Mesothelial cell of epicardium (in vitro differentiated cells): ENCODE measurements around the gene FANCL. TPM values are rescaled to one million over a fixed set of nuclear protein-coding genes. Genes with fewer than 3 reads are reported as not detected.
A peak's percentile ranks its signal among the peaks of the same experiment; 100 is the strongest.

Experiments
- DNase-seq, 2 experiments: peaks; one replicate each; pipeline ENCODE4 v3.0.0; 2021; ENCODE audit warnings: low spot score in 2 of 2; ENCODE audit not compliant: unreplicated experiment in 2 of 2
- H3K27ac Mint-ChIP-seq: 2 replicates; pipeline ENCODE4 v1.8.0; 2021; ENCODE audit warnings: mixed read lengths
- H3K27me3 Mint-ChIP-seq: 2 replicates; pipeline ENCODE4 v1.8.0; 2021; ENCODE audit warnings: low read depth, mixed read lengths
- H3K36me3 Mint-ChIP-seq: 2 replicates; pipeline ENCODE4 v1.8.0; 2021; ENCODE audit warnings: mixed read lengths
- H3K4me1 Mint-ChIP-seq: 2 replicates; pipeline ENCODE4 v1.8.0; 2021; ENCODE audit warnings: mixed read lengths
- H3K4me3 Mint-ChIP-seq: 2 replicates; pipeline ENCODE4 v1.8.0; 2021; ENCODE audit warnings: mild to moderate bottlenecking, moderate library complexity, mixed read lengths
- H3K9me3 Mint-ChIP-seq: 2 replicates; pipeline ENCODE4 v1.8.0; 2021; ENCODE audit warnings: mixed read lengths
- total RNA-seq: library from RNA; stranded (reverse); gene quantifications from 3 replicates; pipeline ENCODE4 v1.2.1, GENCODE V29; 2021
- TF ChIP-seq, protein P1 (sequence below): fragments of 200-600 bp; sonication (generic); IDR thresholded peaks from one replicate; pipeline ENCODE4 v1.5.0; 2021; ENCODE audit warnings: antibody characterized with exemption; ENCODE audit not compliant: unreplicated experiment

FANCL gene
- total RNA-seq, 1 donor from 2014 or later = 39.6 TPM

DNA sequence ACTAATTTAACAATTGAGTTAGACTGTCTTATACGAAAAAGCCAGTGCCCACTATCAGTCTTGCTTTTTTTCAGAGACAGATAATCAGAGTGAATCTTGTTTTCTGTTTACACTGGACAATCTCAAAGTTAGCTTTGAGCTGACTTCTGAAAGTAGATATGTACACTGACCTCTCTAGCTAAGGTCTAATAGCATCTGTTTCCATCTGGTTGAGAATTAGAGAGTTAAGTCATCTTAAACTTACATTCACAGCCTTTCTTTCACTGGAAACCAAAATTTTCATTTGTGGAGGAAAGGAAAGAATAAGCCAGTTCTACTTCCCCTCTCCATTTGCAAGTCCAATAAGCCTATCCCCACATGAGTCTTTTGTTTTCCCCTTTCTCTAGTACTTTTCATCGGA is 105.3 kb downstream of the FANCL start:
- no peaks in the 10 kb centered on the region for H3K27me3 Mint-ChIP-seq
- no peak overlapping the region for H3K4me3 Mint-ChIP-seq
- peaks cover 31% of the 10 kb centered on the region for H3K4me1 Mint-ChIP-seq
- peak overlapping the region; percentile 56 for H3K27ac Mint-ChIP-seq
- TF ChIP-seq, protein P1, sequence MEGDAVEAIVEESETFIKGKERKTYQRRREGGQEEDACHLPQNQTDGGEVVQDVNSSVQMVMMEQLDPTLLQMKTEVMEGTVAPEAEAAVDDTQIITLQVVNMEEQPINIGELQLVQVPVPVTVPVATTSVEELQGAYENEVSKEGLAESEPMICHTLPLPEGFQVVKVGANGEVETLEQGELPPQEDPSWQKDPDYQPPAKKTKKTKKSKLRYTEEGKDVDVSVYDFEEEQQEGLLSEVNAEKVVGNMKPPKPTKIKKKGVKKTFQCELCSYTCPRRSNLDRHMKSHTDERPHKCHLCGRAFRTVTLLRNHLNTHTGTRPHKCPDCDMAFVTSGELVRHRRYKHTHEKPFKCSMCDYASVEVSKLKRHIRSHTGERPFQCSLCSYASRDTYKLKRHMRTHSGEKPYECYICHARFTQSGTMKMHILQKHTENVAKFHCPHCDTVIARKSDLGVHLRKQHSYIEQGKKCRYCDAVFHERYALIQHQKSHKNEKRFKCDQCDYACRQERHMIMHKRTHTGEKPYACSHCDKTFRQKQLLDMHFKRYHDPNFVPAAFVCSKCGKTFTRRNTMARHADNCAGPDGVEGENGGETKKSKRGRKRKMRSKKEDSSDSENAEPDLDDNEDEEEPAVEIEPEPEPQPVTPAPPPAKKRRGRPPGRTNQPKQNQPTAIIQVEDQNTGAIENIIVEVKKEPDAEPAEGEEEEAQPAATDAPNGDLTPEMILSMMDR = no peak
- peaks cover 15% of the 10 kb centered on the region for H3K36me3 Mint-ChIP-seq
- no peak for DNase-seq
- H3K9me3 Mint-ChIP-seq = no peaks in the 10 kb centered on the region

DNA sequence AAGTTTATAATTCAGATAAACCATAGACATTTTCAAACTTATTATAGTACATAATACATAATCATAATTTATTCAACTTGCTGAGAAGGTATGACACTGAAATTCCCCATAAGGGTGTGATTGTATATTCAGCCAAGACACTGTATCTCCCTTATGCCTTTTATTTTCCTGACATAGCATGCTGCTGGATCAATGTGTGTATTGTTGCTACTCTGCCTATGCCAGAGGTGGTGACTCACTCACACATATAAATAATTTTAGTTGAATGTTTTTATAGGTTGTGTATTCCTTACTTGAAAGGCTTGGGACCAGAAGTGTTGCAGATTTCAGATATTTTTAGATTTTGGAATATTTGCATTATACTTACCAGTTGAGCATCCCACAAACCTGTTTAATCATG is 107.7 kb downstream of the FANCL start:
- no peaks in the 10 kb centered on the region for H3K27me3 Mint-ChIP-seq
- H3K36me3 Mint-ChIP-seq = peaks cover 10% of the 10 kb centered on the region
- TF ChIP-seq, protein P1 = no peak
- H3K27ac Mint-ChIP-seq = no peak overlapping the region
- no peaks in the 10 kb centered on the region for H3K9me3 Mint-ChIP-seq
- no peak for DNase-seq
- no peak overlapping the region for H3K4me3 Mint-ChIP-seq
- H3K4me1 Mint-ChIP-seq = peaks cover 20% of the 10 kb centered on the region

DNA sequence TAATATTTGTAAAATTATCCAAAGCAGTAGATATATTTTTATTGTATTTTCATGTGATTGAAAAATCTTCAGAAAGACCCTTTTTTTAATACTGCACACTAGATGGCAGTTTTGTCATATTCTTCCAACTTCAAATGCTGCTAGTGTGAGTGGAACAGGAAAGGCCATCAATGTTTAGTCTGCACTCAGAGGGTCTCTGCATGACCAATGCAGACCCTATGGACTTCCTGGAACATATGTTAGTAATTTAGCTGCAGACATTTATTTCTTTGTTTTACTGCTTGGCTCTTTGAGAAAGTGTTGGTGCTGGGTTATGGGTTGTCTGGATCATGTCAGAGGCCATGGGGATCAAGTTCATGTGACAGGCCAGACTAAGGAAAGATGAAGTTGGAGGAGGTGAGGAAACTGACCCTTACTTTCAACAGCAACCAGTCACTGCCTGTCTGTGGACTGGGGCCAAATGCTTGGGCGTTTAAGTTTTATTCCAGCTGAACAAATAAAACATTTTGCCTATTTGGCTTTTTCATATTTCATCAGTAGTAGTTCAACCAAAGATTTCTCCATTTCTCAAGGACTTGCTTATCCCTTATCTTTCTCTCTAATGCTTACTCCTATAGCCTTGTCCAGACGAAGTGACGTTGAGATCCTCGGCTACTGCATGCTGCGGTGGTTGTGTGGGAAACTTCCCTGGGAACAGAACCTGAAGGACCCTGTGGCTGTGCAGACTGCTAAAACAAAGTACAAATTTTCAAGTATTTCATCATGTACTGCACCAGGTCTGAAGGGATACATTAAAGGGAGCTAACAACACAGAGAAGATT is 109.7 kb downstream of the FANCL start:
- peak overlapping the region; percentile 86 for H3K27ac Mint-ChIP-seq
- H3K4me3 Mint-ChIP-seq = no peak overlapping the region
- H3K27me3 Mint-ChIP-seq = no peaks in the 10 kb centered on the region
- peaks cover 9% of the 10 kb centered on the region for H3K36me3 Mint-ChIP-seq
- TF ChIP-seq, protein P1 = no peak
- DNase-seq = no peak
- H3K9me3 Mint-ChIP-seq = no peaks in the 10 kb centered on the region
- H3K4me1 Mint-ChIP-seq = peaks cover 15% of the 10 kb centered on the region

DNA sequence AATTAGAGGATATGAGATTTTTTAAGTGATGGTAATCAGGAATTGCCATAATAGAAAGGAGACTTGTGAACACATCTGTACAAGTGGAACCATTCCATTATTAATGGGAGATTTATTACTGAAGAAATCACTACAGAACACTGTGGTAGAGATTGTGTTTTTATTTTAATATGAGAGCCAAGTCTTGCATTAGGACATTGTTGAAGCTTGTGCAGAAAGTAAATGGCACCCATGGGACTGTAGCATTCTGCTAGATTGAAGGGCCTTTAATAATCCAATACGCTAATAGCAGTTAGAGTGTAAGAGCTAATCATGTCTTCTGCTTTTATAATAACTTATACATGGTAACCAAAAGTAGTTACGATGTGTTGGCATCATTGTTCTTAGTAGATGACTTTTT is 110.9 kb downstream of the FANCL start:
- no peak overlapping the region for H3K4me3 Mint-ChIP-seq
- H3K36me3 Mint-ChIP-seq = peaks cover 8% of the 10 kb centered on the region
- no peaks in the 10 kb centered on the region for H3K27me3 Mint-ChIP-seq
- no peak overlapping the region for H3K27ac Mint-ChIP-seq
- H3K9me3 Mint-ChIP-seq = no peaks in the 10 kb centered on the region
- no peak for DNase-seq
- TF ChIP-seq, protein P1 = no peak
- H3K4me1 Mint-ChIP-seq = peaks cover 15% of the 10 kb centered on the region

DNA sequence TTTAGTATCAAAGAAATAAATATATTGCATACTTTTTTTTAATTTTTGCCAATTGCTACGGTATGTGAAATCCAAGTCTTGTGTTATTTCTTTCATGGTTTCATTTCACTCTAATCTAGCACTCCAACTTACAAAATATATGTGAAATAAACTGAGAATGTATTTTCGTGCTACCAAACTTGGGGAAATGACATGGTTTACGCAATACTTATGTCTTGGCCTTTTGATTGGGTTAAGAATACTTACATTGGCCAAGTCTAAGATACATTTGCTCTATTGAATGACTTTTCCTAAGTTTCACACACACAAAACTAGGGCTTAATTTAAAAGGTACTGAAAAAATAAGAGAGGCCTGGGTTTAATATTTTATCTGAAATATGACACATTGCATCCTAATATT is 114.0 kb downstream of the FANCL start:
- Mint-ChIP-seq H3K9me3 (no peaks in the 10 kb centered on the region), H3K27ac (no peak overlapping the region), H3K36me3 (peaks cover 10% of the 10 kb centered on the region), H3K4me3 (no peak overlapping the region), H3K4me1 (peaks cover 11% of the 10 kb centered on the region), H3K27me3 (no peaks in the 10 kb centered on the region)
- TF ChIP-seq, protein P1 = no peak
- DNase-seq = no peak
